GM18873 (cell line): ENCODE data around the gene MYO7B.
"Not testable (repeated sequence)": the region's sequence is repeated elsewhere in the genome, so short reads cannot be mapped to it uniquely, and the experiment has no call there.

ENCODE experiments used
- ATAC-seq: cut with Tn5 transposase; IDR thresholded peaks from one replicate; pipeline ENCODE4 v1.9.1; 2021; ENCODE audit warnings: mild to moderate bottlenecking, moderate library complexity, moderate number of reproducible peaks; ENCODE audit not compliant: unreplicated experiment, low FRiP score

MYO7B gene

GRCh38 chr2:127570282-127571250 lies 35.1 kb downstream of the MYO7B start:
- no peak for ATAC-seq

DNA sequence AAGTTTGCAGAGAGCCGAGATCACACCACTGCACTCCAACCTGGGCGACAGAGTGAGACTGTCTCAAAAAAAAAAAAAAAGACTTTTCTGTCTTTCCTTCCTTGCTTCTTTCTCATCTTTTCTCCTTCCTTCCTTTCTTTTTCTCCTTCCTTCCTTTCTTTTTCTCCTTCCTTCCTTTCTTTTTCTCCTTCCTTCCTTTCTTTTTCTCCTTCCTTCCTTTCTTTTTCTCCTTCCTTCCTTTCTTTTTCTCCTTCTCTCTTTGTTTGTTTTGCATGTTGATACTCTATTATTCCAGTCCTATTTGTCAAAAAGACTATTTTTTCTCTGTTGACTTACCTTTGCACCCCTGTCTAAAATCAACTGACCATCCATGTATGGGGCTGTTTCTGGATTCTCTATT lies 36.9 kb downstream of the MYO7B start:
- ATAC-seq = not testable (repeated sequence)

DNA sequence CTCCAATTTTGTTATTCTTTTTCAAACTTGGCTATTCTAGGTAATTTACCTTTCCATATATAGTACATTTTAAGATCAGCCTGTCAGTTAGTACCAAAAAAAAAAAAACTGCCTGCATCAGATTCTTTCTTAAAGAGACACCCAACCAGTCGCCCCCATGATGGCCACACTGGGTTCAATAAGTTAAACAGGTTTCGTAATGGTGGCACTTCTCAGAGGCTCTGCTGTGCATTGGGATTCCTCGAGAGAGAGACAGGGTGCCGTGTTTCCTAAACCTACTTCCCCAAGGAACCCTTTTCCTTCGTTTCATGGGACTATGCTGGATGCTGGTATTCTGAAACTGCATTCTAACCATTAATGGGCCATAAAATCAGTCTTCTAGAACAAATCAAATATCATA lies 37.4 kb downstream of the MYO7B start:
- ATAC-seq = no peak

GRCh38 chr2:127573298-127573697 lies 37.8 kb downstream of the MYO7B start:
- ATAC-seq = no peak

DNA sequence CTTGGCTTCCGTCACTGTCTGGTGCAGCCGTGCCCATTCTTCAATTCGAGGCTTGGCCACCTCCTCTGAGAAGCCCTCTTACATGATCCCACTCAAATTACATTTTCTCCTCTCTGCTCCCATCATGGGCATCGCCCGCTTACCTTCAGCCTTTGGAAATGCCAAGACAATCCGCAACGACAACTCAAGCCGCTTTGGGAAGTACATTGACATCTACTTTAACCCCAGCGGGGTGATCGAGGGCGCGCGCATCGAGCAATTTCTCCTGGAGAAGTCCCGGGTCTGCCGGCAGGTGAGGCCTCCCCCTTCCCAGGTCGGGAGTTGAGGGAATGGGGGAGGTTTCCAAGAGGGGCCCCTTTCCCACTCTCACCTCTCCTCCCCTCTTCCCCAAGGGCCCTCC lies 38.3 kb downstream of the MYO7B start:
- ATAC-seq = no peak

DNA sequence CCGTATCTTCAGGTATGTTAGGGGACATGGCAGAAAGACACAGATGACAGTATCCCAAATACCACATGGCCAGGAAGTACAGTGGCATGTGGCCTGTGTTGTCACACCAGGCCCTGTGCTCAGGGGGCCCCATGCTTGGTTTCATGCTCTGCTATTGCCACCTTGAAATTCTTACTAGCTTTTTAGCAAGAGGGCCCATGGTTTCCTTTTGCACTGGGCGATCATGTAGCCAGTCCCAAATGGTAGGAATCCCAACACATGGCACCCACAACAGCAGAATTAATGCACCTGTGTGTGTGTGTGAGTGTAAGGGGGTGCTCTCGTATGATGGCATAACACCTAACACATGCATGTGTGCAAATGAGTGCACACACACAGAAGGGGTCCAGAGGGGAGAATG lies 39.2 kb downstream of the MYO7B start:
- ATAC-seq = no peak

DNA sequence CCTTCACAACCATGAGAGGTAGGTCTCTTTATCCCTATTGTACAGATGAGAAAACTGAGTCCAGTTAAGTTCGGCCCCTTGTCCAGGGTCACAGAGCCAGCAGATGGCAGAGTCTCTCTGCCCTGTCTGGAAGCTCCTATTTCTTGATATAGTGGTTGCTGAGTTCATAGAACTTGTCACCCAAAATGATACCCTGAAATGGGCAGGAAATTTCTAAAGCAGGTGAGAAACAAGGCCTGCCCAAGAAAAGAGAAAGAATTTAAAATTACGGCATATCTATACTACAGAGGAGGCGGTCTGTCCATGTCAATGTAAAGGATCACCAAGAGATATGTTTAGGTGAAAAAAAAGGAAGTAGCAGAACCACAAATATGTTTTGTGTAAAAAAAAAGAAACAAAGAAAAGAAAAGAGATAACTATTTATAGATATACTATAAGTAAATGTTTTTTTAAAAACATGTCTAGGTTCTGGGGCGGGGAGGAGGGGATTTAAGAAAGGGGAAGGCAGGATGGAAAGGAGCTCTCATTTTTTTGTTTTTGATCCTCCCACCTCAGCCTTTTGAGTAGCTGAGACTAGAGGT lies 39.8 kb downstream of the MYO7B start:
- ATAC-seq = no peak

DNA sequence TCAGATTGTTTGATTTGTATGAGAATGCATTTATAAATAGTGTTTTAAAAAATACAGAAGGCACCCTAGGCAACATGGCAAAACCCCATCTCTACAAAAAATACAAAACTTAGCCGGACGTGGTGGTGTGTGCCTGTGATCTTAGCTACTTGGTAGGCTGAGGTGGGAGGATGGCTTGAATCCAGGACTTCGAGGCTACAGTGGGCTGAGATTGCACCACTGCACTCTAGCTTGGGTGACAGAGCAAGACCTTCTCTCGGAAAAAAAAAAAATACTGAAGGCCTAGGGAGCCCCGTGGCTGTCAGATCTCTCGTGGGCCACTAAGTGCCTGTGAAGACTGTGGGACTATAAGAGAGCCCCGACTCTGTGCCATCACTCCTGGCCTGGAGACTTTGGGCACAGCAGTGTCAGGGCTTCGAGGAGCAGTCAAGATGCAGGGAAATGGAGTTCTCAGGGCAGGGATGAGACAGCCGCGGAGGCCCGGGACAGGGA lies 40.5 kb downstream of the MYO7B start:
- no peak for ATAC-seq

DNA sequence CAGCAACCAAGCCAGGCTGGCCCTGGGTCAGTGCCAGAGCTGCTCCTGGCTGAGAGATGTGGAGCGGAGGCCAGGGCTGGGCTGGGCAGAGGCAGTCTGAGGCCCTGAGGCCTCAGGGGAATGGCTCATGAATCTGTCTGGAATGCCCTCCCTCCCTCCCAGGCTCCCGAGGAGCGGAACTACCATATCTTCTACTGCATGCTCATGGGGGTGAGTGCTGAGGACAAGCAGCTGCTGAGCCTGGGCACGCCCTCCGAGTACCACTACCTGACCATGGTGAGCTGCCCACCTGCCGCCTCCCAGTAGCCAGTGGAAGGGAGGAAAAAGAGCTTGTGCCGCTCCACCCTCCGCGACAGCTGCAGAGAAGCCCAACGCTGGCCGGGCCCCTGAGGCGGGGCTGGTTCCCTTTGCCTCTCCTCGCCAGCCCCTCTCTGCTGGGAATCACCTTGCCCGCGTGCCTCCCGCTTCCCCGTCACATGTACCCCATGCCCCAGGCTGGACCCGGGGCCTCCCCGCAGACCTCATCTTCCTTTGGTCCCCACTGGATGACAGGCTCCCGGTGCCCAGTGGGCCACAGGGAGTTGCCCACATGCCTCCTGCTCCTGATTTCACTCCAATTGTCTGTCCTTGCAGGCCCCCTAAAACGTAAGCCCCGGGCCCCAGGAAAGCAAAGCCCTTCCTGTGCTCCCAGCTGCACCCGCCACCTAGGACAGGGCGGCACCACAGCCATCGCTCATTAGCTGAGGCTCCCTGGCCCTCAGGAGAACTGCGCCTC lies 41.1 kb downstream of the MYO7B start:
- ATAC-seq = no peak

GRCh38 chr2:127577208-127577475 lies 41.7 kb downstream of the MYO7B start:
- ATAC-seq = no peak

DNA sequence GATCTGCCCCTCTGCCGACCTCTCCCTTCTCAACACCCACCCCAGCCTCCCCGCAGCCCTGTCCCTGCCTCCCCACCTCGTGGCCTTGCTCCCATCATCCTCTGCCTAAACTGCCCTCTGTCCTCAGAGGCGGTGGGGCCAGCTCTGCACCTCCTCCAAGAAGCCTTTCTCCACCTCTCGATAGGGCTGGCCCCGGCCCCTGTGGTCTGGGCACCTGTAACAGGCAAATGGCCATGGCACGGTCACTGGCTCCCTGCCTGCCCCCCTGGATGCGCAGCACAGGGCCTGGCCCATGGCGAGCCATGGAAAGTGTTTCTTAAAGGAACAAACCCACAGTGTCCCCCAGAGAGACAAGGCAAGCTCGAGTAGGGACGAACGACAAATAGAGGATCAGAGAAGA lies 42.0 kb downstream of the MYO7B start:
- ATAC-seq = no peak

- no peak for ATAC-seq
These were observed 42.5 kb downstream of the MYO7B start for GRCh38 chr2:127577973-127578372.

DNA sequence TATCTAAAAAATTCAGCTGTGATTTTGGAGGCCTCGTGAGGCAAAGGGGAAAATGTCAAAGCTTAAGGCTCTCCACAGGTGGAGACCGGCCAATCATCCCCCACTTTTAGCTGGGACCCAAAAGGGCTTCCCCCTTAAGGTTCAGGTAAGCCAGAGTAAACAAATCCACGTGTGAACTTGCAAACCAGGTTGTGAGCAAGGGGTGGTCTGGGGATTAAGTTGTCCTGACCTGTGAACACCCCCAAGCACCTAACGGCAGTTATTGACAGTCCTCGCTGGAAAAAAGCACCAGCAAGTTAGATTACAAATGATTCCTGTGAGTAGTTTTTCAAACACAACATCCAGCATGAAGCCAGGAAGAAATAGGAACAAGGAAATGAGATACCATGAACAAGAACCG lies 42.9 kb downstream of the MYO7B start:
- ATAC-seq = no peak

- no peak for ATAC-seq
These were observed 43.7 kb downstream of the MYO7B start for GRCh38 chr2:127579231-127579630.

- ATAC-seq = no peak
These were observed 44.9 kb downstream of the MYO7B start for GRCh38 chr2:127580167-127581049.

DNA sequence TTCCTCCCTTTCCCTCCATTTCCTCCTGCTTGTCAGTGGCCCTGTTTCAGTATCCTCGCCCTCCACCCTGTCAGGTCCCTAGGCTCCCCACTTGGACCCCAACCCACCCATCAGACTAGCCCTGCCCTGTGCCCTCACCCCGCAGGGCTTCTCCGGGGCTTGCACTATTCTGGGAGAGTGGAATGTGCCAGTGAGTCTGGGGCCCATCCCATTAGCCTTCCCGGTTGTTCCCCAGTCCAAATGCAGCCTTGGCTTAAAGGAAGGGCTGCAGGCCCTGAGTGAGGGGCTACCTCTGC lies 45.5 kb downstream of the MYO7B start:
- ATAC-seq = no peak

DNA sequence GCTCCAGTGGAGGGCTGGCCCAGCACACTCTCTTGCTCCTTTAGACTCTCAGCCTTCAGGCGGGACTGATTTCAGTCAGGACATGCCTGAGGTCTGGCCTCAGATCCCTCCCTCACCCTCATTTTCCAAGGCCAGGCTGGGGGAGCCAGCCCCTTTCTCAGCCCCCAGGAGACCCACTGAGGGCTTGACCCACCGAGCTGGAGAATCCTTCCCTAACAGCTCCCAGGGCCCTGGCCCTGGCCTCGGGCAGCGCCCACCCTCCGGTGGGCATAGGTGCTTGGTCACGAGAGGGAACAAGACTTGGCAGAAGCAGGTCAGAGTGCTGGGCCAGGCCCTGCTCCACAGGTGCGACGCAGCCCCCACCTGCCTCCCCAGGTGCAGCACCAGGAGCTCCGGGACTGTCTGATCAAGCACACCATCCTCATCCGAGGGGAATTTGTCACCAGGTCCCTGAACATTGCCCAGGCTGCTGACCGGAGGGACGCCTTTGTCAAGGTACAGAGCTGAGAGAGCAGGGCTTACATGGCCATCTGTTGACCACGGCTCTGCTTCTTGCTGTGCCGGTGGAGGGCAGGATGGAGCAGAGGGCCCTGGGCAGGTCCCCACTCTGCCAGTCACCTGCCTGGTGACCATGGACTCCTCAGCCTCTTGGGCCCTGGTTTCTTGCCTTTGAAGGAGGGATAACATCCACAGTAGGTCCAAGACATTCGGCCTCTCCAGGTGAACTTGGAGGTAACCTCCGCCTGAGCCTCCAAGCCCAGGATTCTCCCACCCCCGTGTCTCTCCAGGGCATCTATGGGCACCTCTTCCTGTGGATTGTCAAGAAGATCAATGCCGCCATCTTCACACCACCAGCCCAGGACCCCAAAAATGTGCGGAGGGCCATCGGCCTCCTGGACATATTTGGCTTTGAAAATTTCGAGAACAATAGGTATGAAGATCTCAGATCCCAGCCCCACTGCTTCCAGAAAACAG lies 46.3 kb downstream of the MYO7B start:
- no peak for ATAC-seq

DNA sequence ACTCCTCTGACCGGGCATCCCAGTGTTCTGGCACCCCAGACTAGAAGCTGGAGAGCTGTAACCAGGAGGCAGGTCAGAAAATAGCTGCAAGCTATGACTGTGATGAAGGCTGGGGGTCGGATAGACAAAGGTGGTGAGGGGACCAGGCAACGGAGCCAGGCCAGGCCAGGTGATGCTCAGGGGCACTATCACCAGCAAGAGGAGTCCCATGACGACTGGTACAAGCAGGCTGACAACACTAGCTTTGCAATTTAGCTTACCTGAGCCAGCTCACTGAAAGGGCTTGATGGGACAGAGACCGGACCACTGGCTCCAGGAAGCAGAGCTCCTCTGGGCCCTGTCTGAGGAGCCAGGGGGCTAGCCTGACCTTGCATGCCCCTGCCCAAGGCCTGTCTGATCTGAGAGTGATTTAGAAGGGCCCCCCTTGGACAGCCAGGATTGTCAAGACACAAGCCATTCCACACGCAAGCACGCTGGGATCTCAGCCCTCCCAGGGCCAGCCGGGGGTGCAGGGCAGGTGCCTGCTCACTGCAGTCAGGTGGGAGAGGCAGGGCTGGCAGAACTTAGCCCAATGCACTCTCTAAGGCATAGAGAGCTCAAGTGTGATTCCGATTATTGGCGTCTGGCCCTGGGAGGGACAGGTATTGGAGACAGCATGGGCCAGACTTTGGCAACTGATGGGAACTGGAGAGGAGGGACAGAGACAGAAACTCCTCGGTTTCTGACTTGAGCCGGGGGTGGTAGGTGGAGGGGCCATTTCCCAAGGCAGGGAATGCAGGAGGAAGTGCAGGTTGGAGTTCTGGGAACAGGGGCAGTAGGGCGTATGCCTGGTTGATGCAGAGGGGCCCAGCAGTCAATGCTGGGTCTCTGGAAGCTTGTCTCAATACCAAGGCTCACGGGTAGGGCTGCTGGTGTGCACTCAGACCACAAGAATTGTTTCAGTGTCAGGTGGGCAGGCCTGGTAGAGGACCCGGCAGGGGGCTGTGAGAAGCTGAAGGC lies 47.7 kb downstream of the MYO7B start:
- no peak for ATAC-seq
